Superior temporal gyrus (tissue), 1 donor: ENCODE results near the gene RNF217.

ENCODE experiments used
- DNase-seq: peaks from one replicate; pipeline ENCODE4 v3.0.0-alpha.2; 2016; ENCODE audit errors: extremely low spot score

RNF217 gene

DNA sequence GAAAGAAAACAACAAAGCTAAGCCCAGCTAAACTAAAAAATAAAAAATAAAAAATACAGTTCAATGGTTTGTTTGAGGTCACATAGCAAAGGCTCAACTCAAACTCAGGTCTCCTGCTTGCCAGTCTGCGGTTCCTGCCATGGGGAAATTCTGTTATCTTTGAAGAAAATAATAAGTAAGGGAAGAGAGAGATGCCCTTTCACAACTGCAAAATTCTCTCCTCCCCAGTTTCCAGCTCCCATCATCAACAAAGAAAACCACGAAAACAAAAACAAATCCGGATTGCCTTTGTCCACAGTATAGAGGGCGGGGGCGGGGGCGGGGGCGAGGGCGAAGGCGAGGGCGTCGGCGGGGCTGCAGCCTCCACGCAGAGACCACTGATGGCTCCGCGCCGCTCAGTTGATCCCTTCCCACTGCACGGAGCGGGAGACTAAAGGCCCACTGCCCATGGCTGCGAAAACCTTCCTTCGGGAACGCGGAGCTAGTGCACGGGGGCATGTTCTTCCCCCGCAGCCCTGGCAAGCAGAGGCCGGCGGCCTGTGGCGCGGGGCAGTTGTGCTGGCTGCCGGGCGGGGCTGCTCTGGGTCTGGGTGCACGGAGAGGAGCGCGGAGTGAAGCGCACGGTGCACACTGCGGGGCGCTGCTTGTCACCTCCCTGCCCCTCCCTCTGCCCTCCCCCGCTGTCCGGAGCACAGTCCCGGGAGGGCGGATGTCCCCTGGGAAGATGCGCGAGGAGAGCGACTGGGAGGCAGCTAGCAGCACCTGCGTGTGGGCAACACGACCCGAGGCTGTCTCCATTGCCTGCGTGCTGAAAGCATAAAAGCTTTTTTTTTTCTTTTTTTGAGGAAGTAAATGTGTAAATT, 137.2 kb downstream of the RNF217 start:
- peak; percentile 75 for DNase-seq

- DNase-seq: no peak
Observed at GRCh38 chr6:125100074-125100652, 137.9 kb downstream of the RNF217 start.

- DNase-seq: no peak
Observed at GRCh38 chr6:125101128-125101527, 138.9 kb downstream of the RNF217 start.

DNA sequence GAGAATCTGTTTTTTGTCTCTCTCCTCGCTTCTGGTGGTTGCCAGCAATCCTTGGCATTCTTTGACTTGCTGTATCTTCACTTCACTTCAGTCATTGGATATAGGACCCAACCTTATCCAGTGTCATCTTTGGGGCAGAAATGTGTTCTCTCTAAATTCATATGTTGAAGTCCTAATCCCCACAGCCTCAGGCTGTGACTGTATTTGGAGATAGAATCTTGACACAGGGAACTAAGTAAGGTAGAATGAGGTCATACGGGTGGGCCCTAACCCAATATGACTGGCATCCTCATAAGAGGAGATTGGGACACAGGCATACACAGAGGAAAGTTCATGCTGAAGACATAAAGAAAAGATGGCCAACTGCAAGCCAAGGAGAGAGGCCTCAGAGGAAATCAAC, 139.4 kb downstream of the RNF217 start:
- DNase-seq: no peak

GRCh38 chr6:125102411-125102810, 140.2 kb downstream of the RNF217 start:
- no peak for DNase-seq

DNA sequence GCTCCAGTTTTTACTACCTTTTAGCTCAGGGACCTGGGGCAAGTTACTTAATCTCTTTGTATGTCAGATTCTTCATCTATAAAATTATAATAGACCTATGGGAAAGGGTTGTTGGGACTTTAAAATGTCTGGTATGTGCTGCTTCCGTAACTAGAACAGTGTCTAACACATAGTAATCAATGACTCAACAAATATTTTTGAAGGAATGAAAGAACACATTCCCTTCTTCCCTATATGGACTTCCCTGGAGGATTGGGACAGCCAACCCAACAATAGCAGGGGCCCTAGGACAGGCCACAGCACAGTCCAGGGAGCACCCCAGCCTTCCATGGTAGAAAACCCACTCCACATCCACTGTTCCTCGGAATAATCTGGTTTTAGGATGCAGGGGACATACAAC, 140.7 kb downstream of the RNF217 start:
- DNase-seq: no peak

GRCh38 chr6:125104425-125104824, 142.2 kb downstream of the RNF217 start:
- DNase-seq: peak; percentile 70

DNA sequence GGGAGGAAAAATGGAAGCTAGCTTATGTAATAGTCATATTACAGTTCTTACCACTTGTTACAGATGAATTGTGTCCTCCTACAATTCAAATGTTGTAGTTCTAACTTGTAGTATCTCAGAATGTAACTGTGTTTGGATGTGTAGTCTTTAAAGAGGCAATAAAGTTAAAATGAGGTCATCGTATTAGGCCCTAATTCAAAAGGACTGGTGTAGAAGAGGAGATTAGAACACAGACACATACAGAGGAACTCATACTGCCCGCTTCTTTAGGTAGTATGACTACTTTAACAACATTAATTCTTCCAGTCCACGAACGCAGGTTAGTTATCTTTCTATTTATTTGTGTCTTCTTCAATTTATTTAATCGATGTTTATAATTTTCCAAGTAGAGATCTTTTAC, 144.8 kb downstream of the RNF217 start:
- no peak for DNase-seq

DNA sequence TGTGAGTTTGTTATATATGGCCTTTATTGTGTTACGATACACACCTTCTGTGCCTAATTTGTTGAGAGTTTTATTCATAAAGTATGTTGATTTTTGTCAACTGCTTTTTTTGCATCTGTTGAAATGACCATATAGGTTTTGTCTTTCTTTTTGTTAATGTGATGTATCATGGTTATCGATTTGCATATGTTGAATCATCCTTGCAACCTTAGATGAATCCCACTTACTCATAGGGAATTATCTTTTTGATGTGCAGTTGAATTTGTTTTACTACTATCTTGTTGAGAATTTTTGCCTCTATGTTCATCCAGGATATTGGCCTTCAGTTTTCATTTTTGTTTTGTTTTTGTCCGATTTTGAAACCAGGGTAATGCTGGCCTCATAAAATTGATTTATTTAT, 145.7 kb downstream of the RNF217 start:
- DNase-seq: no peak

GRCh38 chr6:125110056-125110455, 147.8 kb downstream of the RNF217 start:
- DNase-seq: no peak

- no peak for DNase-seq
Observed at GRCh38 chr6:125111219-125111983, 149.2 kb downstream of the RNF217 start.

DNA sequence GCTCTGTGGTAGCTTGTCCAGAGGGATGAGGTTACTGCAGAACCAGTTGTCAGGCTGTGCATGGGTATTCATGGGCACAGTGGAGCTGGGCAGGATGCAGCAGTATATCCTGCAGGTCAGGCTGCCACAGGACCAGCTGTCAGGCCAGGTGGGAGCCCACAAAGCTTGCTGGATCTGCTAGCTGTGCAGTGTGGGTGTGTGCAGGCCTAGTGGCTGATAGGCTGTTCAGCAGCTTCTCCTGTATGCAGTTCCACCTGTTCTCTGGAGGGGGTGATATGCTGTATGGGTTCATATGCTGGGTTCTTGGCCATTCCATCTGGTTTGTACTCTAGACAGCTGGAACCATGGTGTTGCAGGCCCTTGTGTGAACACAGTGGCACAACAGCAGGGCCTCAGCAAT, 150.7 kb downstream of the RNF217 start:
- DNase-seq: no peak

GRCh38 chr6:125114248-125114858, 152.1 kb downstream of the RNF217 start:
- peak; percentile 91 for DNase-seq

GRCh38 chr6:125116170-125116569, 153.9 kb downstream of the RNF217 start:
- DNase-seq: no peak

DNA sequence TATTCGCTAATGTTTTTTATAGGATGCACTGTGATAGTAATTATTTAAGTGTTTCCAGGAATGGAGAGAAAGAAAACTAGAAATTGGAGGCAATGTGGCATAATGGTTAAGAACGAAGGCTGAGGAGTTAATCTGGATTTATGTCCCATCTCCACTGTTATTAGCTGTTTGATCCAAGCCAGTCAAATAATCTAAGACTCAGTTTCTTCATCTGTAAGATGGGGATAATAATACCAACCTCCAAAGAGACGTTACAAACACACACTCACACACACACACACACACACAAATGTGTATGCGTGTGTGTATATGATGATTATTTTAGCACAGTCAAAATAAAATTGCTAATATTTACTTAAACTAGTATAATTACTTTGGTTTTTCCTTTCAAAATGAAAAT, 154.5 kb downstream of the RNF217 start:
- no peak for DNase-seq

GRCh38 chr6:125117818-125118217, 155.6 kb downstream of the RNF217 start:
- DNase-seq: no peak

GRCh38 chr6:125120054-125120590, 157.9 kb downstream of the RNF217 start:
- no peak for DNase-seq

- no peak for DNase-seq
Observed at GRCh38 chr6:125121894-125122293, 159.7 kb downstream of the RNF217 start.

- no peak for DNase-seq
Observed at GRCh38 chr6:125123051-125123450, 160.8 kb downstream of the RNF217 start.

- no peak for DNase-seq
Observed at GRCh38 chr6:125123468-125124048, 161.3 kb downstream of the RNF217 start.

DNA sequence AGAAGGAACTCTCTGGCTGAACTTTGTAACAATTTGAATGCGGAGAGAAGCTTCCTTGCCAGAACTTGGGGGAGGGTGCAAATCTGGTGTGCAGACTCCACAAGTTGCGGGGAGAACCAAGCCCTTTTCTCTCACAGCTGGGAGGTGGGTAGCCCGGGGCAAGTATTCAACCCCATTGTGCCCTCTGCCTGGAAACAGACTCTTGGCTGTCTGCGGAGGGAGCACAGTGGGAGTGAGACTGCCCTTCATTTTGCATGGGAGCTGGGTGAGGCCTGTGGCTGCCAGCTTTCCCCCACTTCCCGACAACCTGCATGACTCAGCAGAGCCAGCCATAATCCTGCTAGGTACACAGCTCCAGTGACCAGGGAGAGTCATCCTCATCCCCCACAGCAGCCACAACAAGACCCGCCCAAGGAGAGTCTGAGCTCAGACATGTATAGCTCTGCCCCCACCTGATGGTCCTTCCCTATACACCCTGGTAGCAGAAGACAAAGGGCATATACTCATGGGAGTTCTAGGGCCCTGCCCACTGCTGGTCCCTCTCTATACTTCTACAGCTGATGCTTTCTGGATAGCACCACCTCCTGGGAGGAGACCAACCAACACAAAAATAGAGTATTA, 161.9 kb downstream of the RNF217 start:
- no peak for DNase-seq
